ENCODE data around the gene LRIG3.
"Not testable (repeated sequence)": the region's sequence is repeated elsewhere in the genome, so short reads cannot be mapped to it uniquely, and the experiment has no call there.

LRIG3 gene

DNA sequence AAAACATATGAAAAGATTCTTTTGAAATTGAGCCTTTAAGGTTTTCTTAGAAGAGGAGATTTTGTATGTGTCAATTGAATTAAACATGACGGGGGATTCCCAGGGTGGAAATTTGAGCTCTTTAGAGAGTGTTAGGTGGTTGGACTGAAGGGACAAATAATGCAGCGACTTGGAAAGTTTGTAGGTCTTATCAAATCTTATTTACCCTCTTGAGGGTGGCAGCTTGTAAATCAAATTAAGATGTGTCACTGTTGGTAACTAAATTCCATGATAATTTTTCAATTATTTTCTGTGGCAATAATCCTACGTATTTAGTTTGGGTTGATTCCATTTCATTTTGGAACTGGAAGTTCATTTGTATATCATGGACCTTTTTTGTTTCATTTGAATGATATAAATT is 33.7 kb upstream of the LRIG3 start:
- H3K4me3 ChIP-seq (ENCODE audit: low read depth, low read length), result no peak overlapping the region

DNA sequence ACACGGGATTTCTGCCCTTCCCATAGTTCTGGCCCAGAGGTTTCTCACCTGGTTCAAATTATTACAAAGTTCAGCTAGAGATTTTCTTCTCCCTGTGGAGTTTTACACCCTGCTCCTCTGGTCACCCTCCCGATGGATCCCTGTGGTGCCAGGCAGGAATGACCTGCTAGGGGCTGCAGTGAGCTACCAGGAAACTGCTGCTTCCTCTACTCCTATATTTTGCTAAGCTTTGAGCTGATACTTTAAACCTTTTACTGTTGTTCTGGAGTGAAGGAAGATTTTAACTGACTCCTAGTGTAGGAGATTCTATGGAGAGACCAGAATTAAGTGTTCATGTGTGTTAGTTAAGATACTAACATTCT is 30.4 kb upstream of the LRIG3 start:
- DNase-seq, result no peak
- H3K4me3 ChIP-seq (ENCODE audit: low read depth, low read length), result no peak overlapping the region
- H3K4me1 ChIP-seq, result no peaks in the 10 kb centered on the region
- H3K9me3 ChIP-seq, result no peaks in the 10 kb centered on the region
- no peaks in the 10 kb centered on the region for H3K27me3 ChIP-seq
- TF ChIP-seq, protein P1, sequence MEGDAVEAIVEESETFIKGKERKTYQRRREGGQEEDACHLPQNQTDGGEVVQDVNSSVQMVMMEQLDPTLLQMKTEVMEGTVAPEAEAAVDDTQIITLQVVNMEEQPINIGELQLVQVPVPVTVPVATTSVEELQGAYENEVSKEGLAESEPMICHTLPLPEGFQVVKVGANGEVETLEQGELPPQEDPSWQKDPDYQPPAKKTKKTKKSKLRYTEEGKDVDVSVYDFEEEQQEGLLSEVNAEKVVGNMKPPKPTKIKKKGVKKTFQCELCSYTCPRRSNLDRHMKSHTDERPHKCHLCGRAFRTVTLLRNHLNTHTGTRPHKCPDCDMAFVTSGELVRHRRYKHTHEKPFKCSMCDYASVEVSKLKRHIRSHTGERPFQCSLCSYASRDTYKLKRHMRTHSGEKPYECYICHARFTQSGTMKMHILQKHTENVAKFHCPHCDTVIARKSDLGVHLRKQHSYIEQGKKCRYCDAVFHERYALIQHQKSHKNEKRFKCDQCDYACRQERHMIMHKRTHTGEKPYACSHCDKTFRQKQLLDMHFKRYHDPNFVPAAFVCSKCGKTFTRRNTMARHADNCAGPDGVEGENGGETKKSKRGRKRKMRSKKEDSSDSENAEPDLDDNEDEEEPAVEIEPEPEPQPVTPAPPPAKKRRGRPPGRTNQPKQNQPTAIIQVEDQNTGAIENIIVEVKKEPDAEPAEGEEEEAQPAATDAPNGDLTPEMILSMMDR (IDR thresholded peaks at IDR 0.05; ENCODE audit: low read depth, low read length), result no peak
- H3K36me3 ChIP-seq, result no peaks in the 10 kb centered on the region

More for the DNA sequence above, 33.7 kb upstream of the LRIG3 start:
- Histone ChIP-seq H3K27me3 (no peaks in the 10 kb centered on the region), H3K4me1 (no peaks in the 10 kb centered on the region), H3K36me3 (no peaks in the 10 kb centered on the region), H3K9me3 (no peaks in the 10 kb centered on the region)
- no peak for DNase-seq
- TF ChIP-seq, protein P1 (IDR thresholded peaks at IDR 0.05; ENCODE audit: low read depth, low read length), result no peak

DNA sequence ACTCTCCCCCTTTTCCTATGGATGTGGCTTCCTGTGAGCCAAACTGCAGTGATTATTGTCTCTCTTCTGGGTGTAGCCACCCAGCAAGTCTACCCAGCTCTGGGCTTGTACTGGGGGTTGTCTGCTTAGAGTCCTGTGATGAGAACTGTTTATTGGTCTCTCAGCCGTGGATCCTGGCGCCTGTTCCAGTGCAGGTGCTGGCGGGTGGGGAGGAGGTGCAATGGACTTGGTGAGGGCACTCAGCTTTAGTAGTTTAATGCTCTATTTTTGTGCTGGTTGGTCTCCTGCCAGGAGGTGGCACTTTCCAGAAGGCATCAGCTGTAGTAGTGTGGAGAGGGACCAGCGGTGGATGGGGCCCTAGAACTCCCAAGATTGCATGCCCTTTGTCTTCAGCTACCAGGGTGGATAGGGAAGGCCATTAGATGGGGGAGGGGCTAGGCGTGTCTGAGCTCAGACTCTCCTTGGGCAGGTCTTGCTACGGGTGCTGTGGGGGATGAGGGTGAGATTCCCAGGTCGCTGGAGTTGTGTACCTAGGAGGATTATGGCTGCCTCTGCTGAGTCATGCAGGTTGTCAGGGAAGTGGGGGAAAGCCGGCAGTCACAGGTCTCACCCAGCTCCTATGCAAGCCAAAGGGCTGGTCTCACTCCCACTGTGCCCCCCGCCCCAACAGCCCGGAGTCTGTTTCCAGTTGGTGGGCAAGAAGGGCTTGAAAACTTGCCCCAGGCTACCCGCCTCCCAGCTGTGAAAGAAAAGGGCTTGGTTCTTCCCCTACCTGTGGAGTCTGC is 29.8 kb upstream of the LRIG3 start:
- not testable (repeated sequence) for H3K9me3 ChIP-seq; DNase-seq; H3K36me3 ChIP-seq; H3K4me3 ChIP-seq (ENCODE audit: low read depth, low read length); H3K4me1 ChIP-seq; H3K27me3 ChIP-seq

DNA sequence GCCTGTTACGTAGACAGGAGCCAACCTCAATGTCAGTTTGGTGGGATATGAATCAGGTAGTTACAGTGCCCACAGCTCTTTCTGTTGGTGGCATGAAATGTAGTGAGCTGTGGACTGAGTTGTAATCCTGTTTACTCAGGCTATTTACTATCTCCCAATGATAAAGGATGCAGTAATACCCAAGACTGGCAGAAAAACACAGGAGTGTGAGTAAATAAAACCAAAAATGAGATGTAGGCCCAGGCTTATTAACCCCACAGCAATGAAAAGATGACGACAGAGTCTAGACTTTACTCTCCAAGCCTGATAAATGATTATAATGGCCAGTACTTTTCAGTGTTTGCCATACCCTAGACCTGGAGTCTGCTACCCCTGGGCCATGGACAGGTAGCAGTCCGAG is 22.8 kb upstream of the LRIG3 start:
- H3K4me1 ChIP-seq, result no peaks in the 10 kb centered on the region
- H3K9me3 ChIP-seq, result no peaks in the 10 kb centered on the region
- no peaks in the 10 kb centered on the region for H3K36me3 ChIP-seq
- H3K27me3 ChIP-seq, result no peaks in the 10 kb centered on the region
- TF ChIP-seq, protein P1 (IDR thresholded peaks at IDR 0.05; ENCODE audit: low read depth, low read length), result no peak
- DNase-seq, result no peak
- no peak overlapping the region for H3K4me3 ChIP-seq (ENCODE audit: low read depth, low read length)

DNA sequence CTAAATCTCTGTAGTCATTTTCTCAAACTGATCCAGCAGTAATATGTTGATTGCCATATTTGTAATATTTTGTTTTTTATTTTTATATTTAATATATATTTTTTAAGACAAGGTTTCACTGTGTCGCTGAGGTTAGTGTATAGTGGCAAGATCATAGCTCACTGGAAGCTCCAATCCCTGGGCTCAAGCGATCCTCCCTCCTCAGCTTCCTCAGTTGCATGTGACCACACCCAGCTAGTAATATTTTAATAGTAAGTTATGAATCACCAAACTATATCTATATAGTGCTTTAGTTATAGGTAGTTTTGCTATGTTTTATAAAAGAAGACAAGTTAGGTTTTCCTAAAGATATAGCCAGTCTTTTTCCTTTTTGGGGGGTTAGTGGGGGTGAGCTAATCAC is 22.0 kb upstream of the LRIG3 start:
- Histone ChIP-seq H3K36me3 (no peaks in the 10 kb centered on the region), H3K9me3 (no peaks in the 10 kb centered on the region), H3K27me3 (no peaks in the 10 kb centered on the region), H3K4me3 (ENCODE audit: low read depth, low read length) (no peak overlapping the region), H3K4me1 (no peaks in the 10 kb centered on the region)
- DNase-seq, result no peak
- TF ChIP-seq, protein P1 (IDR thresholded peaks at IDR 0.05; ENCODE audit: low read depth, low read length), result no peak

DNA sequence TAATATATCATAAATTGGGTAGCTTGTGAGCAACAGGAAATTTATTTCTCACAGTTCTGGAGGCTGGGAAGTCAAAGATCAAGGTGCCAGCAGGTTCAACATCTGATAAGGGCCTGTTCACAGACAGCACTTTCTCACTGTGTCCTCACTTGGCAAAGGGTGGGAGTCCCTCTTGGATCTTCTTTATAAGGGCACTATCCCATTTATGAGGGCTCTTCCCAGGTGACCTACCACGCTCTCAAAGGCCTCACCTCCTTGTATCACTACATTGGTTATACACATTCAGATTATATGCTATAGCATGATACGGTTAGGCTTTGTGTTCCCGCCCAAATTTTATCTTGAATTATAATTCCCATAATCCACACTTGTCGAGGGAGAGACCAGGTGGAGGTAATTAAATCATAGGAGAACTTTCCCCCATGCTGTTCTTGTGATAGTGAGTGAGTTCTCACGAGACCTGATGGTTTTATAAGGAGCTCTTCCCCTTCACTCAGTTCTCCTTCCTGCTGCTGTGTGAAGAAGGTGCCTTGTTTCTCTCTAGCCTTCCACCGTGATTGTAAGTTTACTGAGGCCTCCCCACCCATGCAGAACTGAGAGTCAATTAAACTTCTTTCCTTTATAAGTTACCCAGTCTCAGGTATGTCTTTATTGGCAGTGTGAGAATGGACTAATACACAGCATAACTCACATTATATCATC is 19.2 kb upstream of the LRIG3 start:
- H3K4me1 ChIP-seq, result no peaks in the 10 kb centered on the region
- H3K4me3 ChIP-seq (ENCODE audit: low read depth, low read length), result no peak overlapping the region
- no peaks in the 10 kb centered on the region for H3K9me3 ChIP-seq
- no peaks in the 10 kb centered on the region for H3K36me3 ChIP-seq
- TF ChIP-seq, protein P1 (IDR thresholded peaks at IDR 0.05; ENCODE audit: low read depth, low read length), result no peak
- DNase-seq, result no peak
- no peaks in the 10 kb centered on the region for H3K27me3 ChIP-seq
